Sigmoid colon (tissue), 7 donors: Measurements from ENCODE around the gene DEFB131A. TPM values are rescaled to one million over a fixed set of nuclear protein-coding genes. Genes with fewer than 3 reads are reported as not detected.
"Not testable (repeated sequence)": the region's sequence is repeated elsewhere in the genome, so short reads cannot be mapped to it uniquely, and the experiment has no call there.

ENCODE experiments used
- DNase-seq: peaks from one replicate; pipeline ENCODE4 v3.0.0-alpha.2; 2019
- H3K27ac ChIP-seq, 4 donors: fragments of 200-600 bp; sonication (generic); one replicate each; pipeline ENCODE4 v1.5.1; 2016 to 2019; ENCODE audit warnings: mild to moderate bottlenecking in 1 of 4
- H3K27me3 ChIP-seq, 3 donors: fragments of 200-600 bp; sonication (generic); one replicate each; pipeline ENCODE4 v1.5.1; 2019; ENCODE audit warnings: mild to moderate bottlenecking in 1 of 3
- H3K36me3 ChIP-seq, 4 donors: fragments of 200-600 bp; sonication (generic); one replicate each; pipeline ENCODE4 v1.5.1; 2016 to 2019
- H3K4me1 ChIP-seq, 4 donors: fragments of 200-600 bp; sonication (generic); one replicate each; pipeline ENCODE4 v1.5.1; 2017 to 2019
- H3K4me3 ChIP-seq, 4 donors: fragments of 200-600 bp; sonication (generic); one replicate each; pipeline ENCODE4 v1.5.1; 2017 to 2019; ENCODE audit warnings: mild to moderate bottlenecking in 2 of 4, moderate library complexity in 1 of 4
- H3K9me3 ChIP-seq, 4 donors: fragments of 200-600 bp in 3 of 4; sonication (generic) in 3 of 4; one replicate each; pipeline versions ENCODE4 v1.5.1 to v1.6.1; 2013 to 2019
- EP300 ChIP-seq, 4 donors: sonication (generic); formaldehyde crosslinking; IDR thresholded peaks; one replicate each; pipeline ENCODE4 v1.6.1; 2017; ENCODE audit warnings: antibody characterized with exemption in 4 of 4
- POLR2A ChIP-seq, 2 donors: fragments of 450-650 bp; IDR thresholded peaks; one replicate each; pipeline ENCODE4 v1.6.1; 2016; ENCODE audit warnings: antibody characterized with exemption in 2 of 2, mild to moderate bottlenecking in 2 of 2, moderate library complexity in 2 of 2
- POLR2AphosphoS5 ChIP-seq, 4 donors: sonication (generic); formaldehyde crosslinking; IDR thresholded peaks; one replicate each; pipeline ENCODE4 v1.6.1; 2017; ENCODE audit warnings: antibody characterized with exemption in 4 of 4
- WGBS, 2 donors: extraction: QIAGEN DNeasy Blood & Tissue Kit; methylation state at CpG; one replicate each; pipeline ENCODE4 v1.1.7; 2013; 5-methylcytosine and 5-hydroxymethylcytosine counted together
- intact Hi-C: fragments of 100-400 bp; cut with DNase I; formaldehyde crosslinking; loops from one replicate; pipeline ENCODE4 v1.15.1; 2023
- polyA plus RNA-seq, 3 donors: library from polyadenylated mRNA; stranded (reverse); fragments of 200-250 nt; gene quantifications; one replicate each; pipeline ENCODE4 v1.2.3, GENCODE V29; 2013
- total RNA-seq, 4 donors: library from RNA; depleted of rRNA; stranded (reverse); fragments of >200 nt; gene quantifications; one replicate each; pipeline ENCODE4 v1.1.0, GENCODE V29; 2016
- TF ChIP-seq, protein P1 (sequence below), 4 experiments: fragments of 450-650 bp in 3 of 4; fragments of 200-600 bp in 1 of 4; IDR thresholded peaks; one replicate each; pipeline ENCODE4 v1.5.1; 2016 to 2019; ENCODE audit warnings: antibody characterized with exemption in 4 of 4, mild to moderate bottlenecking in 3 of 4, moderate library complexity in 2 of 4
- donor health status: healthy with polysubstance abuse.
- donor health status: Bipolar disorder and iron deficiency.
- donor health status: healthy.

DEFB131A gene, protein sequence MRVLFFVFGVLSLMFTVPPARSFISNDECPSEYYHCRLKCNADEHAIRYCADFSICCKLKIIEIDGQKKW
- total RNA-seq (not detected), polyA plus RNA-seq (not detected)

DNA sequence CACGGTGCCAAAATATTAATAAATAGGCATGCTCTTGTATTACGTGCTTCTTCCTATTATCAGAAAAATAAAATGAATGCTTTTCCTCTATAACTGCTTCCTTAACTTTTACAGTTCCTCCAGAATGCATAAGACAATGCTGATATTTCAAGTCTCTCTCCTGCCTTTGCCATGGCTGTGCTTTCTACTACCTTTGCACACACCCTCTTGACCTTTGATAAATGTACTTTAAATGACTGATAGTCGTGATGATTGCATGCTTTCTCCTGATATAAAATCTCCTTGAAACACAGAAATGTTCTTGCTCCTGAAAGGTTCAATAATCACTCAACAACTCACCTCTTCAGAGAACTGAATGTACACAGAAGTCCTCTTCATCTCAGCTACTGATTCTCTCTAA, at the start of gene DEFB131A:
TSS of gene DEFB131A (plus strand) at position 301 of the 400 bp plus-strand sequence. CDS start 120 bp downstream, outside the sequence.
- H3K4me1 ChIP-seq, DNase-seq, H3K4me3 ChIP-seq, intact Hi-C loops, H3K36me3 ChIP-seq, H3K27ac ChIP-seq, H3K9me3 ChIP-seq, H3K27me3 ChIP-seq: not testable (repeated sequence)
- 39 to 65% methylated on average over 3 of the region's 3 CpGs for WGBS, 2 donors

DNA sequence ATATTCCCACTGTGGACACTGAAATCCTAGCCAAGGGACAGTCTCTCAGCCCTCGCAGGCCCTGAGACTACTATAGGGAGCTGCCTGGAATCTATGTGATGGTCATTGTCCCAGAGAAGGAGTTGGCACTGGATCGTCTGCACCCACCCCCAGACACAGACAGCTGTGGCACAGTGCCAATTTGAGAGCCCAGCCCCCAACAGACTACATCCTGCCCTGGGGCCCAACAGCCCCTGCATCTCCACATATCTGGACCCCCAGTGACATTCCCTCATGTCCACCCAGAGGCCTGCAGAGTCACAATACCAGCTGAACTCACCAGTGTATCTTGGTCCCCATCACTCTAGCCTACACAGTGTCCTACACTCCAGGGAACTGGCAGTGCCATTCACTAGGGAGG, 38.4 kb upstream of the DEFB131A start:
- H3K36me3 ChIP-seq, DNase-seq, H3K4me3 ChIP-seq, H3K4me1 ChIP-seq, H3K27ac ChIP-seq, H3K27me3 ChIP-seq, H3K9me3 ChIP-seq, intact Hi-C loops: not testable (repeated sequence)
- 81 to 85% methylated on average over 2 of the region's 2 CpGs for WGBS, 2 donors

DNA sequence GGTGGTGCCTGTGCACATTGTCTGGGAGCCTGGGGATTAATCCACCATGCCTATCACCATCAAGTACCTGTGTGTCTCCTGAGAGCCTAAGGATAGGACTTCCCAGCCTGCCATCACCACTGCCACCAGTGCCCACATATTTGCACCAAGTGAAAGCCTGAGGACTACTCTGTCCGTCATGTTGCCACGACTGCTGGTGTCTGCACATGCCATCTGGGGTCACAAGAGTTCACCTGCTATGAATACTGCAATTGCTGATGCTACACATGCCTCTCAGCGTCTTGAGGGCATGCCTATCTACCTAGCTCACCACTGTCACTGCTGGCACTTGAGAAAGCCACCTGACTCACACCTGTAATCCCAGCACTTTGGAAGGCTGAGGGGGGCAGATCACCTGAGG, 37.7 kb upstream of the DEFB131A start:
- 77 to 83% methylated on average over 3 of the region's 3 CpGs for WGBS, 2 donors
- DNase-seq, H3K27me3 ChIP-seq, H3K4me1 ChIP-seq, H3K36me3 ChIP-seq, H3K4me3 ChIP-seq, H3K27ac ChIP-seq, H3K9me3 ChIP-seq, intact Hi-C loops: not testable (repeated sequence)

DNA sequence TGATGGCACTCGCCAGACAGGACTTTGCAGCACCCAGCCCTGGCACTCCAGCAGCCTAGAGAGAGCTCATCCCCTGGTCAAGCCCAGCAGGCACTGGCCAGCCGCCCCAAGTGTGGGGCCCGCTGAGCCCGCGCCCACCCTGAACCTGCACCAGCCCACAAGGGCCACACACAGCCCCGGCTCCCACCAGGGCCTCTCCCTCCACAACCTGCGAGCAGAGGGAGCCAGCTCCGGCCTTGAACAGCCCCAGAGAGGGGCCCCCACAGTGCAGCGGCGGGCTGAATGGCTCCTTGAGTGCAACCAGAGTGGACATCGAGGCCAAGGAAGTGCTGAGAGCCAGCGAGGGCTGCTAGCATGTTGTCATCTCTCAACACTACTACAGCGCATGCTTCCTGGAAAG, 34.4 kb upstream of the DEFB131A start:
- Histone ChIP-seq H3K27me3 (no peaks in the 10 kb centered on the region), H3K9me3 (no peaks in the 10 kb centered on the region), H3K4me3 (no peak overlapping the region), H3K27ac (no peak overlapping the region), H3K4me1 (no peaks in the 10 kb centered on the region), H3K36me3 (no peaks in the 10 kb centered on the region)
- DNase-seq: no peak
- intact Hi-C loops: no loop called here
- no peak for TF ChIP-seq POLR2A (IDR thresholded peaks at IDR 0.05)
- no peak for TF ChIP-seq POLR2AphosphoS5 (IDR thresholded peaks at IDR 0.05)
- TF ChIP-seq, protein P1, sequence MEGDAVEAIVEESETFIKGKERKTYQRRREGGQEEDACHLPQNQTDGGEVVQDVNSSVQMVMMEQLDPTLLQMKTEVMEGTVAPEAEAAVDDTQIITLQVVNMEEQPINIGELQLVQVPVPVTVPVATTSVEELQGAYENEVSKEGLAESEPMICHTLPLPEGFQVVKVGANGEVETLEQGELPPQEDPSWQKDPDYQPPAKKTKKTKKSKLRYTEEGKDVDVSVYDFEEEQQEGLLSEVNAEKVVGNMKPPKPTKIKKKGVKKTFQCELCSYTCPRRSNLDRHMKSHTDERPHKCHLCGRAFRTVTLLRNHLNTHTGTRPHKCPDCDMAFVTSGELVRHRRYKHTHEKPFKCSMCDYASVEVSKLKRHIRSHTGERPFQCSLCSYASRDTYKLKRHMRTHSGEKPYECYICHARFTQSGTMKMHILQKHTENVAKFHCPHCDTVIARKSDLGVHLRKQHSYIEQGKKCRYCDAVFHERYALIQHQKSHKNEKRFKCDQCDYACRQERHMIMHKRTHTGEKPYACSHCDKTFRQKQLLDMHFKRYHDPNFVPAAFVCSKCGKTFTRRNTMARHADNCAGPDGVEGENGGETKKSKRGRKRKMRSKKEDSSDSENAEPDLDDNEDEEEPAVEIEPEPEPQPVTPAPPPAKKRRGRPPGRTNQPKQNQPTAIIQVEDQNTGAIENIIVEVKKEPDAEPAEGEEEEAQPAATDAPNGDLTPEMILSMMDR (IDR thresholded peaks at IDR 0.05): no peak
- no peak for TF ChIP-seq EP300 (IDR thresholded peaks at IDR 0.05)
- 90 to 93% methylated on average over 13 of the region's 13 CpGs for WGBS, 2 donors

DNA sequence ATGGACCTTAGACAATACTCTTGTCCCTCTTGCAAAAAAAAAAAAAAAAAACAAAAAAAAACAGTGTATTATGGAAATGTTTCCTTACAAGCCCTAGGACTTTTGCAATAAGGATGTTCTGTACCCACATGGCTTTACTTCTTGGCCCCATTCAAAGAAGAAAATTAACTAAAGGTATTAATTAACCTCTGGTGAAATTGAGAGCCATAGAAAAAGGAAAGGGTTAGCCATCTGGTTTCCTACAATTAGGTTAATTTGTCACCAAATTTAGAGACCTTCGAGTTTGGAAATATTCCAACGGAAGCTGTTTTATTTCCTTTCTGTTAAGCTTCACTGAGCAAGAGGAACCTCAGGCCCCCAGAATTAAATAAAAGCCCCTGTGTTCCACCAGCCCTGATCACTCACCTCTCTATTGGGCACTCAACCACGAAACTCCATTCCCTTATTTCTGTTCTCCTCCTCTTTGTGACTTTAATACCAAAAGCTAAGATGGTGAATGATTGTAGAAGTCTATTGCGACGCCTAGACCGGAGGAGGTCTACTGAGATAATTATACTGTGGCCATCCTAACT, 22.2 kb upstream of the DEFB131A start:
- DNase-seq, H3K4me1 ChIP-seq, H3K27me3 ChIP-seq, H3K36me3 ChIP-seq, H3K4me3 ChIP-seq, H3K27ac ChIP-seq, H3K9me3 ChIP-seq, intact Hi-C loops: not testable (repeated sequence)
- WGBS, 2 donors: 58 to 65% methylated on average over 6 of the region's 6 CpGs

DNA sequence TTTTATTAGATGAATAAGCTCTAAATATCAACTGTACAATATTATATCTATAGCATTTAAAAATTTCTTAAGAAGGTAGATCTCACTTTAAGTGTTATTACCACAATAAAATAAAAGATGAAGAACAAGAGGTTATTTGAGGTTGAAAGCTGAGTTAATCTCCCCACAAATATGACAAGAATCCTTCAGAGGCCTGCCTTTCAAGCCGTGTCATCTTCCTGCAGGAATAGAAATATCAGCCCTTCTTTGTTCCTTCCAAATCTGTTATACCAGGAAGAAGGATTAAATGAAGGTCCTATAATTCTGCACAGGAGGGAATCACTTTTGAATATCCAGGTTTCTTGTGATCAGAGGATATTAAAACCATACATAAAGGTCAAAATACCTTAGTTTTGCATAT, 18.3 kb upstream of the DEFB131A start:
- H3K9me3 ChIP-seq, H3K4me1 ChIP-seq, H3K4me3 ChIP-seq, H3K27ac ChIP-seq, intact Hi-C loops, H3K36me3 ChIP-seq, H3K27me3 ChIP-seq, DNase-seq: not testable (repeated sequence)
- 66 to 76% methylated on average over 1 of the region's 1 CpG for WGBS, 2 donors

DNA sequence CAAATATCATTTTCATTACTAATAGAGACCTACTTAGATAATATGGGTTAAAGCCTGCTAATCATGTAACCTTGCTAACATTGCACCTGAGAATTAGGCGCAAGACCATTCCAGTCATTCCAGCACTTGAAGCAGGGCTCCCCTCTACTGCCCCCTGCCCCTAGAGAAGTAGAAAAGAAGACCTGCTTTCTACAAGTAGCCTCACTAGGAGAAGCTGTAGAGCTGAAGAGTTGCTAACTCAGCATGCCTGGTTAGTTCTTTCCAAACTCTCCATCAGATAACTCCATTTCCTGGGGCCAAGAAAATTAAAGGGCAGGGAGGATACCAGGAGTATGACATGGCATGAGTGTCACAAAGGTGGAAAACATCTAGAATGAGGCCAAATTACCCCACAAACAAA, 14.2 kb upstream of the DEFB131A start:
- DNase-seq, H3K4me1 ChIP-seq, H3K36me3 ChIP-seq, H3K27ac ChIP-seq, H3K9me3 ChIP-seq, H3K27me3 ChIP-seq, H3K4me3 ChIP-seq, intact Hi-C loops: not testable (repeated sequence)
- 49 to 93% methylated on average over 1 of the region's 1 CpG for WGBS, 2 donors

DNA sequence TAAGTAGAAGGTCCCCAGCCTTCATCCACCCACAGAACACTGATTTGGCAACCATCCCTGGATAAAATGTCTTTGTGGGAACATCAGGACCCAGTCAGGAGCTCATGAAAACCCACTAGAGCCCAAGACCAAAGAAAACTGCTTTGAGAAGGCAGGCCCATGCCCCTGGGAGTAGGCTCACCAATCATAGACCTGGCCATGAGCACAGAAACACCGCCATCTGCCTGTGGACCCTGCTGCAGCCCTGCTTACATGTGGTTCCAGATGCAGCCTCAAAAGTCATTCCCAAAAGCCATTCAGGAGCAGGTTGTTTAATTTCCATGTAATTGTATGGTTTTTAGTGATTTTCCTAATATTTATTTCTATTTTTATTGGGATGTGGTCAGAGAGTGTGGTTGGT, 10.9 kb upstream of the DEFB131A start:
- 87 to 91% methylated on average over 1 of the region's 1 CpG for WGBS, 2 donors

DNA sequence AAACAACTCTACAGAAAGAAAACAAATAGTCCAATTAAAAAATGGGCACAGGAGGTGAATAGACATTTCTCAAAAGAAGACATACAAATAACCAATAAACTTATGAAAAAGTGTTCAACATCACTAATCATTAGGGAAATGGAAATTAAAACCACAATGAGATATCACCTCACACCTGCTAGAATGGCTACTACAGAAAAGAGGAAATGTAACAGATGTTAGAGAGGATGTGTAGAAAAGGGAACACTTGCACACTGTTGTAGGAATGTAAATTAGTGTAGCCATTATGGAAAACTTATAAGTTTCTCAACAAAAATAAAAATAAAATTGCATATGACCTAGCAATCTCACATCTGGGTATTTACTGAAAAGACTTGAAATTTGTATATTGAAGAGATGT, 7.5 kb upstream of the DEFB131A start:
- H3K27me3 ChIP-seq, H3K9me3 ChIP-seq, intact Hi-C loops, DNase-seq, H3K4me3 ChIP-seq, H3K27ac ChIP-seq, H3K4me1 ChIP-seq, H3K36me3 ChIP-seq: not testable (repeated sequence)

More for the DNA sequence above, 10.9 kb upstream of the DEFB131A start:
- H3K9me3 ChIP-seq, H3K36me3 ChIP-seq, H3K27ac ChIP-seq, intact Hi-C loops, H3K4me1 ChIP-seq, H3K27me3 ChIP-seq, H3K4me3 ChIP-seq, DNase-seq: not testable (repeated sequence)

DNA sequence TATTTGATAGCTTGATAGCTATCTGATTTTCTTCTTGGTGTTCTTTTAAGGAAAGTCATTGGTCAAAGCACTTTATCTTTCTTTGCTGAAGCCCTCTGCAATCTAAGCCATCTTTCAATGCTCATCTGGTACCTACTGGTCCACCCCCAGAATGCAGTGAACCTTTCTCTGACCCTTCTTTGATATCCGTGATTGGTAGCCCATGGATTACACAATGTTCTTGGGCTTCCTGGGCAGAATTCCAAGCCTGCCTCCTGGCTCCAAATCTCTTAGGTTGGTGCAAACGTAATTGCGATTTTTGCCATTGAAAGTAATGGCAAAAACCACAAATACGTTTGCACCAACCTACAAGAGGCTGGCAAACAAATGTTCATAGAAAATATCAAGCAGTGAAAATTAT, 1.9 kb upstream of the DEFB131A start:
- H3K4me1 ChIP-seq, intact Hi-C loops, H3K27me3 ChIP-seq, H3K4me3 ChIP-seq, H3K36me3 ChIP-seq, H3K27ac ChIP-seq, DNase-seq, H3K9me3 ChIP-seq: not testable (repeated sequence)
- whole genome bisulfite sequencing, 2 donors: 63 to 81% methylated on average over 4 of the region's 4 CpGs

DNA sequence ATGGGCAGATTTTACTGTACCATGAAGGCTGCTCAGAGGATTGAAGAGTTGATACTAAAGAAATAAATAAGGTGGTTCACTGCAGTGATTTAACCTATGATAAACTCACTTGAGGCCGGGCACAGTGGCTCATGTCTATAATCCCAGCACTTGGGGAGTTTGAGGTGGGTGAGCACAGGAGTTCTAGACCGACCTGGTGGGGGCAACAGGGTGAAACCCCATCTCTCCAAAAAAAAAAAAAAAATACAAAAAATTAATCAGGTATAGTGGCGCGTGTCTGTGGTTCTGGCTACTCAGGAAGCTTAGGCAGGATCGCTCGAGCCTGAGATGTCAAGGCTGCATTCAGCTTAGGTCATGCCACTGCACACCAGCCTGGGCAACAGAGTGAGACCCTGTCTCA, 467 bp downstream of the DEFB131A start:
- H3K9me3 ChIP-seq, H3K36me3 ChIP-seq, H3K27ac ChIP-seq, intact Hi-C loops, H3K27me3 ChIP-seq, H3K4me3 ChIP-seq, H3K4me1 ChIP-seq, DNase-seq: not testable (repeated sequence)
- WGBS, 2 donors: 85 to 93% methylated on average over 6 of the region's 6 CpGs

DNA sequence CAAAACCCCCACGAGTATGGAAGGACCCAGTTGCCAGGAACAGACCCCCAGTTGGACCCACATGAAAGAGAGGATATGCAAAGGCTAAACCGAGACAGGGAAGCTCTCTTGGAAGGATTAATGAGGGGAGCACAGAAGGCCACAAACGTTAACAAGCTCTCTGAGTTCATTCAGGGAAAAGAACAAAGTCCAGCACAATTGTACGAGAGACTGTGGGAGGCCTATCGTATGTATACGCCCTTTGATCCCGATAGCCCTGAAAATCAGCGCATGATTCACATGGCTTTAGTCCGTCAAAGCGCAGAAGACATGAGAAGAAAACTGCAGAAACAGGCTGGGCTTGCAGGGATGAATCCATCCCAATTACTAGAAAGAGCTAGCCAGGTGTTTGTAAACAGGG, 8.0 kb downstream of the DEFB131A start:
- DNase-seq, H3K36me3 ChIP-seq, H3K9me3 ChIP-seq, H3K27me3 ChIP-seq, H3K27ac ChIP-seq, H3K4me1 ChIP-seq, intact Hi-C loops, H3K4me3 ChIP-seq: not testable (repeated sequence)
- WGBS, 2 donors: 21 to 61% methylated on average over 10 of the region's 10 CpGs
